ENCODE results near the gene IL23R.

Gene IL23R

DNA sequence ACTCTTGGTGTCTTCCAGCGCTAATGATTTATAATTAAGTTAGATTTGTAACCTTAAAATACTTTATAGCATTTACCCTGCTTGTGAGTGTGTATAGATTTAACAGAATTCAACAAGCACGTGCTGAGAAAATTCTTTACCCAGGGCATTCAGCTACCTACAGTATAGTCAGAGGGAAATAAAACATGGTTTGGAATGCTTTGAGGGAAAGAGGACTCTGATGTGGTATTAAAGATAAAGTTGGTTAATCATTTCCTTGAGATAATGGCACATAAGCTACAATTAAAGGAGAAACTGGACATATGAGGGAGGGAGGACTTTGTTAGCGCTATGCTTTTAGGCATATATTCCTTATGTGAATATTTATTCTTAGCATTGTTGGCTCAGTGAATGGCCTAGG lies 115.0 kb downstream of the IL23R start:
- no peak for TF ChIP-seq CTCF (conservative IDR thresholded peaks at IDR 0.05)
- no peak overlapping the region for H3K27ac ChIP-seq

GRCh38 chr1:67285780-67286488 lies 119.7 kb downstream of the IL23R start:
- no peak for TF ChIP-seq CTCF (conservative IDR thresholded peaks at IDR 0.05)
- H3K27ac ChIP-seq, result no peak overlapping the region

DNA sequence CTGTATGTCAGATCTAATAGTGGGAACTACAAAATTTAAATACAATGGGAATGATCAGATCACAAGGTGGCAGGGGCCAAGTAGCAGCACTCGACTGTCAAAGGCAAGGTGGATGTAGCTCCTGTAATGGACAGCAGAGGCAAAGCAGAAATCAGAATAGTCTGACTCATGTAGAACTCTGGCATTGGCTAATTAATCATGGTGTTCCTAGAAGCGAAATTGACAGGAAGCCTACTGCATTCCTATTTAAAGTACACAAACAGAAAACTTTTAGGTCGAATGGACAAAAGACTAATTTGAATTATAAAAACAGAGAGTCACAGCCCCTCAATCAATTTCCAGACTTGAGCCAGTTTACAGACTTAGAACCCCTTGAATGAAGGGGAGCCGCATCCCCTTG lies 124.0 kb downstream of the IL23R start:
- H3K27ac ChIP-seq, result no peak overlapping the region
- TF ChIP-seq CTCF (conservative IDR thresholded peaks at IDR 0.05), result no peak

- TF ChIP-seq CTCF (conservative IDR thresholded peaks at IDR 0.05), result no peak
- H3K27ac ChIP-seq, result no peak overlapping the region
These were observed 128.8 kb downstream of the IL23R start for GRCh38 chr1:67294836-67295617.

GRCh38 chr1:67298762-67299161 lies 132.5 kb downstream of the IL23R start:
- H3K27ac ChIP-seq, result no peak overlapping the region
- TF ChIP-seq CTCF (conservative IDR thresholded peaks at IDR 0.05), result no peak; the same call in 1 of the 2 replicates

GRCh38 chr1:67299296-67299695 lies 133.0 kb downstream of the IL23R start:
- no peak overlapping the region for H3K27ac ChIP-seq
- TF ChIP-seq CTCF (conservative IDR thresholded peaks at IDR 0.05), result no peak

- TF ChIP-seq CTCF (conservative IDR thresholded peaks at IDR 0.05), result no peak
- H3K27ac ChIP-seq, result no peak overlapping the region
These were observed 134.3 kb downstream of the IL23R start for GRCh38 chr1:67300561-67300960.
